Astrocyte (in vitro differentiated cells and primary cell): ENCODE data around the gene RFX1.

Source experiments
- EZH2 ChIP-seq: IDR thresholded peaks from 2 replicates; pipeline ENCODE4 v1.6.1; 2012; ENCODE audit warnings: mild to moderate bottlenecking, low read length, inconsistent platforms; ENCODE audit not compliant: insufficient read depth
- TF ChIP-seq, protein P1 (sequence below): IDR thresholded peaks from 2 replicates; pipeline ENCODE4 v1.5.1; 2011; ENCODE audit warnings: low read depth, mild to moderate bottlenecking, inconsistent platforms, low read length, moderate library complexity; ENCODE audit not compliant: insufficient read depth

DNA sequence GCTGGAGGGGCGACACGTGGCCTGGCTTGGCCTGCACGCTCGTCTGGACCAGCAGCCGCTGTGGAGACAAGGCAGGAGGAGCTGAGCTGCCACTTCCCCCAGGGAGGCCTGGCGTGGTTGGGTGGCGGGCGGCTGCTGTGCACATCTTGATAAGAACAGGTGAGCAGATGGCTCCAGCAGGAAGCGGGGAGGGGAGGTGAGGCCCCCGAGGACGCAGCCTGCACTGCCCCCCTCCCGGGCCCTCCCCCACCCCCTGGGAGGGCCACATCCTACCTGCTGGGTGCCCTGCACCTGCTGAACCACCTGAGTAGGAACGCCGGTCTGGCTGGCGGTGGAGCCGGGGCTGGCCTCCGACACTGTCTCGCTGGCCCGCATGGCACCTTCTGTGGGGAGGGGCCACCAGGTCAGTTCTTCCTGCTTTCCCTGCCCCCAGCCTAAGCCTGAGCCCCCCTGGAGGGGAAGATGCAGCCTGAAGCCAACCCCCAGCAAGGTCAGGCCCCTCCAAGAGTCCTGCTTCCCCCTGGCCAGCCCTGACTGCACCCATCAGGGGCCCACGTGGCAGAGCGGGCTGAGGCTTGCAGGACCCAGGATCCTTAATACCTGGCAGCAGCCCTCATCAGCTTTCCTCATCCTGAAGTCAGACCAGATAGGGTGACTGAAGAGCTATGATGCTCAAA is 22.8 kb downstream of the RFX1 start:
- TF ChIP-seq, protein P1, sequence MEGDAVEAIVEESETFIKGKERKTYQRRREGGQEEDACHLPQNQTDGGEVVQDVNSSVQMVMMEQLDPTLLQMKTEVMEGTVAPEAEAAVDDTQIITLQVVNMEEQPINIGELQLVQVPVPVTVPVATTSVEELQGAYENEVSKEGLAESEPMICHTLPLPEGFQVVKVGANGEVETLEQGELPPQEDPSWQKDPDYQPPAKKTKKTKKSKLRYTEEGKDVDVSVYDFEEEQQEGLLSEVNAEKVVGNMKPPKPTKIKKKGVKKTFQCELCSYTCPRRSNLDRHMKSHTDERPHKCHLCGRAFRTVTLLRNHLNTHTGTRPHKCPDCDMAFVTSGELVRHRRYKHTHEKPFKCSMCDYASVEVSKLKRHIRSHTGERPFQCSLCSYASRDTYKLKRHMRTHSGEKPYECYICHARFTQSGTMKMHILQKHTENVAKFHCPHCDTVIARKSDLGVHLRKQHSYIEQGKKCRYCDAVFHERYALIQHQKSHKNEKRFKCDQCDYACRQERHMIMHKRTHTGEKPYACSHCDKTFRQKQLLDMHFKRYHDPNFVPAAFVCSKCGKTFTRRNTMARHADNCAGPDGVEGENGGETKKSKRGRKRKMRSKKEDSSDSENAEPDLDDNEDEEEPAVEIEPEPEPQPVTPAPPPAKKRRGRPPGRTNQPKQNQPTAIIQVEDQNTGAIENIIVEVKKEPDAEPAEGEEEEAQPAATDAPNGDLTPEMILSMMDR: no peak
- no peak for TF ChIP-seq EZH2
